Activated CD4-positive, alpha-beta T cell treated with anti-CD3 and anti-CD28 coated beads, Interleukin-2, amount 50 U/mL, for 4 hours (primary cell): Measurements from ENCODE around the gene RAB3IL1.

Experiments
- DNase-seq, 2 experiments: peaks; one replicate each; pipeline ENCODE4 v3.0.0-alpha.2; 2020

The RAB3IL1 gene

GRCh38 chr11:61903845-61904244 is 13.5 kb downstream of the RAB3IL1 start:
- DNase-seq, result no peak

GRCh38 chr11:61902313-61902712 is 15.1 kb downstream of the RAB3IL1 start:
- DNase-seq, result no peak

GRCh38 chr11:61901397-61901796 is 16.0 kb downstream of the RAB3IL1 start:
- DNase-seq, result no peak

GRCh38 chr11:61900251-61900650 is 17.1 kb downstream of the RAB3IL1 start:
- no peak for DNase-seq

- peak; percentile 89 to 92 for DNase-seq
Measured at GRCh38 chr11:61899146-61899841, 18.1 kb downstream of the RAB3IL1 start.

GRCh38 chr11:61898247-61898582 is 19.2 kb downstream of the RAB3IL1 start:
- no peak for DNase-seq

GRCh38 chr11:61897387-61898246 is 19.7 kb downstream of the RAB3IL1 start:
- DNase-seq, result peak; percentile 73 to 76

- no peak for DNase-seq
Measured at GRCh38 chr11:61896665-61897386, 20.5 kb downstream of the RAB3IL1 start.

- no peak for DNase-seq
Measured at GRCh38 chr11:61895718-61896059, 21.7 kb downstream of the RAB3IL1 start.

- no peak for DNase-seq
Measured at GRCh38 chr11:61895046-61895717, 22.2 kb downstream of the RAB3IL1 start.

- DNase-seq, result no peak
Measured at GRCh38 chr11:61893981-61894380, 23.4 kb downstream of the RAB3IL1 start.

- no peak for DNase-seq
Measured at GRCh38 chr11:61892085-61892370, 25.3 kb downstream of the RAB3IL1 start.

- DNase-seq, result peak in 1 of 2 experiments; percentile 26
Measured at GRCh38 chr11:61891331-61892084, 25.9 kb downstream of the RAB3IL1 start, which contains the start of gene FADS3. Gene FADS3, minus strand, starts transcription at chr11:61891545. Its CDS starts 164 bp downstream, at chr11:61891381.

GRCh38 chr11:61890529-61891330 is 26.6 kb downstream of the RAB3IL1 start:
- peak; percentile 16 for DNase-seq

- no peak for DNase-seq
Measured at GRCh38 chr11:61889831-61890230, 27.5 kb downstream of the RAB3IL1 start.

- DNase-seq, result no peak
Measured at GRCh38 chr11:61888590-61888989, 28.8 kb downstream of the RAB3IL1 start.

- DNase-seq, result no peak
Measured at GRCh38 chr11:61887839-61888494, 29.4 kb downstream of the RAB3IL1 start.

- no peak for DNase-seq
Measured at GRCh38 chr11:61886643-61887042, 30.7 kb downstream of the RAB3IL1 start.

- DNase-seq, result no peak
Measured at GRCh38 chr11:61885784-61886580, 31.4 kb downstream of the RAB3IL1 start.

GRCh38 chr11:61885166-61885778 is 32.1 kb downstream of the RAB3IL1 start:
- DNase-seq, result no peak
